Measurements from ENCODE around the gene HNRNPK.
"Not testable (repeated sequence)": the region's sequence is repeated elsewhere in the genome, so short reads cannot be mapped to it uniquely, and the experiment has no call there.

Gene HNRNPK

GRCh38 chr9:83956436-83957247 lies 23.4 kb downstream of the HNRNPK start:
- H3K4me3 ChIP-seq (ENCODE audit: low read depth, low read length), result peak overlapping the region; percentile 65
- no peak for TF ChIP-seq CTCF (IDR thresholded peaks at IDR 0.05; ENCODE audit: low read depth, low read length)

- TF ChIP-seq CTCF (IDR thresholded peaks at IDR 0.05; ENCODE audit: low read depth, low read length), result no peak
- peak overlapping the region; percentile 65 for H3K4me3 ChIP-seq (ENCODE audit: low read depth, low read length)
Measured at GRCh38 chr9:83956086-83956435, 24.0 kb downstream of the HNRNPK start.

GRCh38 chr9:83948096-83948495 lies 31.9 kb downstream of the HNRNPK start:
- not testable (repeated sequence) for H3K4me3 ChIP-seq (ENCODE audit: low read depth, low read length)

- TF ChIP-seq CTCF (IDR thresholded peaks at IDR 0.05; ENCODE audit: low read depth, low read length), result no peak
- no peak overlapping the region for H3K4me3 ChIP-seq (ENCODE audit: low read depth, low read length)
Measured at GRCh38 chr9:83940590-83941303, 39.3 kb downstream of the HNRNPK start.

- TF ChIP-seq CTCF (IDR thresholded peaks at IDR 0.05; ENCODE audit: low read depth, low read length), result peak; percentile 21; the same call in 1 of the 2 replicates
Measured at GRCh38 chr9:83937861-83938455, 42.1 kb downstream of the HNRNPK start.

GRCh38 chr9:83936523-83936922 lies 43.5 kb downstream of the HNRNPK start:
- TF ChIP-seq CTCF (IDR thresholded peaks at IDR 0.05; ENCODE audit: low read depth, low read length), result no peak

More at GRCh38 chr9:83937861-83938455, 42.1 kb downstream of the HNRNPK start:
- no peak overlapping the region for H3K4me3 ChIP-seq (ENCODE audit: low read depth, low read length)

GRCh38 chr9:83935276-83935935 lies 44.6 kb downstream of the HNRNPK start:
- no peak for TF ChIP-seq CTCF (IDR thresholded peaks at IDR 0.05; ENCODE audit: low read depth, low read length)
- no peak overlapping the region for H3K4me3 ChIP-seq (ENCODE audit: low read depth, low read length)

More at GRCh38 chr9:83936523-83936922, 43.5 kb downstream of the HNRNPK start:
- no peak overlapping the region for H3K4me3 ChIP-seq (ENCODE audit: low read depth, low read length)

All from WI38 (cell line).